Activated CD4-positive, CD25-positive, alpha-beta regulatory T cell treated with anti-CD3 and anti-CD28 coated beads, Interleukin-2, amount 50 U/mL, for 16 hours (primary cell): ENCODE data around the gene TMCC1.
"Not testable (repeated sequence)": the region's sequence is repeated elsewhere in the genome, so short reads cannot be mapped to it uniquely, and the experiment has no call there.

ENCODE experiments used
- DNase-seq: peaks from one replicate; pipeline ENCODE4 v3.0.0-alpha.2; 2020; ENCODE audit warnings: low read depth, low spot score

TMCC1 gene

DNA sequence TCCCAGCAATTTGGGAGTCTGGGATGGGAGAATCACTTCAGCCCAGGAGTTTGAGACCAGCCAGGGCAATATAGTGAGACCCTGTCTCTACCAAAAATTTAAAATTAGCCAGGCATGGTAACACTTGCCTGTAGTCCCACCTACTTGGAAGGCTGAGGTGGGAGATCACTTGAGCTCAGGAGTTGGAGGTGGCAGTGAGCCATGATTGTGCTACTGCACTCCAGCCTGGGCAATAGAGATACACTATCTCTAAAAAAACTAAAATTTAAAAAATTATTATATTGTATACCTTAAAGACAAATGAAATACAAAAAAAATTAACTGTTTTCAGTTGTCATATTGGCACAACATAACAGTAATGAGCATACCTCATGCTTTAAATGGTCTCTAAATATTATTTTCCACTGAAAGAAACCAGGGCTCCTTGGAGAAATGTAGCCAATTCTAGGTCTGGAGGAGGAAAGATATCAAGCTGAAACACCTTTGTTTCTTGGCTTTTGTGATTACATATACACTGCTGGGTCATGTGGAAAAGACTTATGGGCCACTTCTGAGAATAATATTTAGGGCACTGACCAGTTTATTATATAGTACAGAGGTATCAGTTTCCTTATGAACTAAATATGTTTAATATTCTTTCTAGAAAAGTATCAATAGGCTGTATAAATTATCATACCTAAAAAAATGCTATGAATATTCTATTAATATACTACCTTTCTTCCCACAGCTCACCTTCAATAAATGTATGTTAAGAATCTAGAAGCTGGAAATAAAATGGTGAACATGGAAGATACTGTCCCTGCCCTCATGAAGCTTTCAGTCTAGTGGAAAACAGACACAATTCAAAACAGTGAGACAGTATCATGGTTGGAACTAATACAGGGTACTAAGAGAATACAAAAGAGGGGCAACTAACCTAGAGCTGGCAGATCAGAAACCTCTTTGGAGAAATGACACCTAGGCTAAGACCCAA, 119.5 kb downstream of the TMCC1 start:
- no peak for DNase-seq

DNA sequence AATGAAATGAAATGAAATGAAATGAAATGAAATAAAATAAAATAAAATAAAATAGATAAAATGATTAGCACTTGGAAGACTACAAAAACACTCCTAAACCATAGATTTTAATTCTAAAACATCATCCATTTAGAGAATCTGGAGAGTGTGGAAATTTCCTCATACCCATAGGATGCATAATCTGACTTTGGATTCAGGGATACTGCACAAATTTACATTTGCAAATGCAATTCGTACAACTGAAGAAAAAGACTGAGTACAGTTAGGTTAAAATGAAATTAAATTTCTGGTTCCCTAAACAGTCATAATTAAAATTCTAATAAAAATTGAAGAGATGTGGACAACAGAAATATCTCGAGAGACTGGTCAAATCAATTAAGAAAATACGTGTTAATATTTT, 122.9 kb downstream of the TMCC1 start:
- no peak for DNase-seq

DNA sequence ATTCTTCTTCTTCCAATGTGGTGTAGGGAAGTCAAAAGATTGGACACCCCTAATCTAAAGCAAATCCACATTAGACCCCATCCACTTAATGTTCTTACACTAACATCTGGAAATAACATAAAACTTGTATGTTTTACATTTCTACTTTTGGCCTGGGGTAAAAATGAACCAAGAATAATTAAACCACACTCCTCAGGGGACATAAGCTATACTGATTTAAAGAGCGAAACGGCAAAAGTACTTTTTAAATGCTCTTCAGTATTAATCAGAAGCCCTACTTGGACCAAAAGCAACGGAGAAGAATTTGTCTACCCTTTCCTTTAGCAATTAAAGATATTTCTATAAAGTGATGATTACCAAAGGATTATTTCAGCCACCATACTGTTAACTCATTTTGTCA, 123.9 kb downstream of the TMCC1 start:
- DNase-seq, result no peak

DNA sequence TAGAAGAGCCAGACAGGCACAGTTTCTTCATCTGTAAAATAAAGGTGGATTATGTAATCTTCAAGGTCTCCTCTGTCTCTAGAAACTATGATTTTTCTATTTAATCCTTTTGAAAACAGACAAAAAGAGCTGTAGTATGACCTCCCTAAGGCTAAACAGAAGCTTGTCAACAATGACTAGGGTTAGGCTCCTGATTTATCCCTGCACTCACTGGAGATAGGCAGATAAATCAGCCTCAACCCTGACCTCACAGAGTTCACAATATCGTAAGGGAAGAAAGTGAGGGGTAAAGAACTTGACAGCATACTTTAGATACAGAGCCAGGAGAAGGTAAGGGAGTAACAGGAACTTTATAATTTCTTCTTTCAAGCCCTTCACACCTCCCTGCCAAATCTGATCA, 124.8 kb downstream of the TMCC1 start:
- DNase-seq, result no peak

DNA sequence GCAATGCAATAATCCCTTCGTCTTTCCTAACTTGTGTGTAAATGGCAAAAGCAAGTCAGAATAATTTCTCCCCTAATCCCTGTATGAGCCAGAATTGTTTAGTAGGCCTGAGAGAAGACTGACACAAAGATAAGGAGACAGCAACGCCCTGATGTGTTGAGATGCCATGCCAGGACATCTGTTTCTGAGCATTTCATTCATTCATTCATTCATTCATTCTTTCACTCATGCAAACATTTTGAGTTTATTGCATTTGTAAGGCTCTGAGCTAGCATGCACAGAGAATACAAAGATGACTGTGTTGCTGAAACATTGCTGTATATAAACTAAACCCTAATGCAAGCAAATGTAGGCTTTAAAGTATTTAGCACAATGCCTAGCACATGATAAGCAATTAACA, 127.4 kb downstream of the TMCC1 start:
- DNase-seq, result no peak

DNA sequence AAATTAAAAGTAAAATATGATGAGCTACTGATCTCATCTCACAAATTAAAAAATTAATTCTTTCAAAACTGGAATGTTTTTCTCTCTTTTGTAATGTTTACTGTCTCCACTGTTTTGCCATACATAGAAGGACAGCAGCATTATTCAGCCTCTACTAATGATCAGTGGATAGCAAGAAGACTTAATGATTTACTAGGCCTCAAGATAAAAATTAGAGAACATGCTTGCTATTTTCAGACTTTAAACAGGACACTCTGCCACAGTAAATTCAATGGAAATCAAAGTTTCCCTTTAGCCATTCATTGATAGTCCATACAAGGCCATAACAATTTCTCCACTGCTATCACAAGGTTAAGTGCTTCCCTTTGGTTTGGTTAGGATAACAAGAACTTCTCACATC, 129.4 kb downstream of the TMCC1 start:
- no peak for DNase-seq

DNA sequence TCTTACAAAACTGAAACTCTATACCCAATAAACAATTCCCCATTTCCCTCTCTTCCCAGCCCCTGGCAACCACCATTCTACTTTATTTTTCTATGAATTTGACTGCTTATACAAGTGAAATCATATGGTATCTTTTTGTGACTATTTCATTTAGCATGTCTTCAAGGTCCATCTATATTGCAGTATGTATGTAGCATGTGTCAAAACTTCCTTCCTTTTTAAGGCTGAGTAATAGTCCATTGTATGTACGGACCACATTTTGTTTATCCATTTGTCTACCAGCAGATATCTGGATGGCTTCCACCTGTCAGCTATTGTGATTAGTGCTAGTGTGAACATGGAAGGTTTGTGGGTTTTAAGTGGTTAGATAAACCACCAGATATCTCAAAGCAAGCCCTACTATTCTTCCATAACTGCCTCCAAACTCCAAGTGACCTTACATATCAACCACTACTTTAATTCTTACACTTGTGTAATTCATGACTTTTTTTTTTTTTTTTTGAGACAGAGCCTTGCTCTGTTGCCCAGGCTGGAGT, 134.7 kb downstream of the TMCC1 start:
- DNase-seq, result no peak

DNA sequence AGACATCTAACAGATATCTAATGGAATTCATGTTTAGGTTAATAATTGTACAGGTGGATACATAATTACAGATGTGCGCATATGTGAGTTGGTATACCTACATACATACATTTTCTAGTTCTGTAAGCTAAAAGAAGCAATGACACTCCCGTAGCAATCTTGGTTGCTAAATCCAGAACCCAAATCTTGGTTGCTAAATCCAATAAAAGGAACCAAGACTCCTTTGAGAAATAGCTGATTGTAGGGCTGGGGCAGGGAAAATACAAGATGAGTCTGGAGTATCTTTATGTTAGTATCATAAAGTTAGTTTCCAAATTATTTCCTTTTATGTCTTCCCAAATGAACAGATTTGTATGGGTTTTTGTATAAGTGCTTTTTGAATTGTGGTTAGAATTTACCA, 135.2 kb downstream of the TMCC1 start:
- no peak for DNase-seq

DNA sequence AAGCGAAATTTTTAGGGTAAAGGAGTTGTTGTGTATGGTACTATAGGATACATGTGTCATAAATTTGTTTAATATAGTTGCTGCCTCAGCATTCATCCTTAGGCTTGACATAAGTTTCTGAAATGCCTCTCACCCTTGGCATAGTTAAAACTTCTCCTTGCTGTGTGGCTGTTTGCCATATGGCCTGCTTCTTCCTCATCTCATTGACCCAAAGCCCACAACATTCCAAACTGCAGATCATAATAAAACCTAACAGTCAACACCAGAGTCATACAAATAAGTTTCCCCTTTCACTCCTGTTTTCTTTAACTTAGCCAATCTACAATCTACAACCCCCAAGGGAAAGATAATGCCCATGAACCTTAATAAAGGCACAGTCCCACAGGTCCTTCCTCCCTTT, 136.6 kb downstream of the TMCC1 start:
- no peak for DNase-seq

DNA sequence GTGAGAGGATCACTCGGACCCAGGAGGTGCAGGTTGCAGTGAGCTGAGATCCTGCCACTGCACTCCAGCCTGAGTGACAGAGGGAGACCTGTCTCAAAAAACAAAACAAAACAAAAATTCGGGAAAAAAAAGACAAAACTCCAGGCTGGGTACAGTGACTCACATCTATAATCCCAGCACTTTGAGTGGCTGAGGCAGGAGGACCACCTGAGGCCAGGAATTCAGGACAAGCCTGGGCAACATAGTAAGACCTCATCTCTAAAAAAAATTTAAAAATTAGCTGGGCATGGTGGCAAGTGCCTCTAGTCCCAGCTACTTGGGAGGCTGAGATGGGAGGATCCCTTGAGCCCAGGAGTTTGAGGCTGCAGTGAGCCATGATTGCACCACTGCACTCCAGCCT, 142.4 kb downstream of the TMCC1 start:
- not testable (repeated sequence) for DNase-seq

DNA sequence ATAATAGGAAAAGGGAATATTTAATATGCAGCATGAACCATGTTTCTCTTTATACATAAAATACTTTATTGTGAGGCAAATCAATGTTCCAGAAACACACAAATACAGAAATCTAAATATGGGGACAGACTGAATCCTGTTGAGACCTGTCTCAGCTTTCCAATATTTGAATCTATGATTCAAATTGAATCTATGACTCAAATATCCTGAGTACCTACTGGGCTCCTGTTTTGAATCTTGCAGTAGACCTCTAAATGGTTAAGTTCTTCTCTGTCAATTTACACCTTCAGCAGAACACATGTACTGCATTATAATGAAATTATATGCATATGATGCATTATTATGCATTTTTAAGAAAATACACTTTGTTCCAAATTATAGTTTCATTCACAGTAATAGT, 143.8 kb downstream of the TMCC1 start:
- no peak for DNase-seq

DNA sequence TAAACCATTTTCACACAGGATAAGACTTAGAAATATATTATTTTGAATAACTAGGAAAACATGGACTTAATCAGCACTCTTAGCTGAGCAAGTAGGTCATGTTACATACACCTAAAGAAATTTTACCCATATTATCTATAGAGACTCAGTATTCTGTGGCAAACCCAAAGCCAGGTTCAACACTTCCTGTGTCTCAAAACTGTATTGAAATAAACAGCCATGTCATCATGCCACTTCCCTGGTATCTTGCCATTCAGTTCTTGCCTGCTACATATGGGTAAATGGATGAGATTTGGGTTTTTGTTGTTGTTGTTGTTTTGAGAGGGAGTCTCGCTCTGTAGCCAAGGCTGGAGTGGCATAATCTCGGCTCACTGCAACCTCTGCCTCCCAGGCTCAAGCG, 145.5 kb downstream of the TMCC1 start:
- no peak for DNase-seq

DNA sequence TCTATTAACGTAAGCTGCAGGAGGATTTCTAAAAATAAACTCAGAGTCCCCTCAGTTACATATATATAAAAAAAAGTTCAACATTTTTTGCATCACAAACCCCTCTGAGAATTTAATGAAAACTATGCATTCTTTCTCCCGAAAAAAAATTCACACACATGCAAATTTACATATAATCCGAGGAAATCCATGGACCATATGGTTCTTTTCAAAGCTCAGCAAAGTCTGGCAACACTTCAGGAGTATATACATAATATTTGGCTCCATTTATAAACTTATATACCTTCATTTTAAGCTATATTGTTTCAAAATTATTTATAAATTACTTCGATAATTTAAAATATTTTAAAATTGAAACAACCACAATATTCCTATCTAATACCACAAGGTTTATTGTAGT, 146.4 kb downstream of the TMCC1 start:
- DNase-seq, result no peak

DNA sequence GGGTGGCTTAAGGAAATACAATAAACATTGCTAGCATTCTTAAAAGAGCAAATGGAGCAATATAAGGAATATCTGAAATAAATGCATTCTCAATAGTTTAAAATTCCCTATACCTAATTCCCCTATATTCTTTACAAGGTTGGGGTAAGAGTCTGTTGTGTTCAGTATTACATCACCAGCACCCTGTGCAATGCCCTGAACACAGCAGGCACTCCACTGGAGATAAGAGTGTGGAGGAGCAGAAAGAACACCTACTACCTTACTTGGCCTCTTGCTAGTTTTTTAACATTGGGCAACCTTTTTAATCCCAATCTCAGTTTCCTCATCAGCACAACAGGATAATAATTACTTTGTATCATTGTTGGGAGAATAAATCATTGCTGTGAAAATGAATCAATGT, 146.9 kb downstream of the TMCC1 start:
- DNase-seq, result no peak

DNA sequence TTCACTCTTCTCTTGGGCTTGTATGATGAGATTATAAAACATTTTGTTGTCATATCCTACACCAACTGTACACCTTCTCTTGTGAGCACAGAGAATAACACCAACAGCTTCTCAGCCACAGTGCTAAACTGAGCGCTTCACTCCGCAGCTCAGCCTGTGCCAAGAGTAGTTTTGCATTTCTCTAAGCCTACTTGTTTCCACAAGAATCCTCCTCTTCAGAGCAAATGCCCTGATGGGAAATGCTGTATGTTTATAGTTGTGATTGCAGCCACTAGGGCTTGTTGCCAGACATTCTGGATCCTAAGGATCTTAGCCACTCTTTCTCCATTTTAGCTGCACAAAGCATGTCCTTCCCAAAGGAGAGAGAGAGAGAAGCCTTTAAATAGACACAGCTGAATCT, 148.3 kb downstream of the TMCC1 start:
- no peak for DNase-seq

DNA sequence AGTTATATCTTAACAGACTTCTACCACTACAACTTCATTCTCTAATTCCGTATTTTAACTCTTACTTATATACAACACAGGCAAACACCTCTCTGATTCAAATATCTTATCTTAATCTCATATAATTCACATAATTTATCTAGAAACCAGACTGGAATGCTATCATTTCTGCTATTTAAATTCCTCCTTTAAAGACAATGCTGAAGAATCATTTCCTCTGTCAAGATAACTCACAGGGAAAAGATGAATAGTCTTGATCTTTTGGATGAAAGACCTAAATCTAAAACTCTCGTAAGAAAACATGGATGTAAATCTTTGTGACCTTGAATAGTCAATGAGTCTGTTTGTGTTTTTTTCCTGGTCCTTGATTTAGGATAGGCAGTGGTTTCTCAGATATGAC, 151.7 kb downstream of the TMCC1 start:
- DNase-seq, result no peak

DNA sequence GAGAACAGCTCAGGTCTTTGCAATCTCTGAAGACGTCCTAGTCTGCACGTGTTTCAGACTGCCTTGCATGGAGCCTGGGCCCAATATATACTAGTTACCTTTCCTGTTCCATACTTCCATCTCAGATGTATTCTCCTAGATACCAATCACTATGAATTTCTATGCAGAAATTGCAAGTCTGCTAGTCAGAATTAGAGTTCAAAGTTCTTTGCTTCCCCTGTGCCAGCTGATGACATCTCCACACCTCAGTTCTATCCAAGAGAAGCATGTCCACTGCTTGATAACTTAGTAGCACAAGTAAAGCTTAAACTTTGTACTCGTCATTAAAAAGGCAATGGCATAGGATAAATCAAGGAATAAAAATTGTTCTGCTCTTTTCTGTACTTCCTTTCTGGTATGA, 153.4 kb downstream of the TMCC1 start:
- DNase-seq, result no peak

DNA sequence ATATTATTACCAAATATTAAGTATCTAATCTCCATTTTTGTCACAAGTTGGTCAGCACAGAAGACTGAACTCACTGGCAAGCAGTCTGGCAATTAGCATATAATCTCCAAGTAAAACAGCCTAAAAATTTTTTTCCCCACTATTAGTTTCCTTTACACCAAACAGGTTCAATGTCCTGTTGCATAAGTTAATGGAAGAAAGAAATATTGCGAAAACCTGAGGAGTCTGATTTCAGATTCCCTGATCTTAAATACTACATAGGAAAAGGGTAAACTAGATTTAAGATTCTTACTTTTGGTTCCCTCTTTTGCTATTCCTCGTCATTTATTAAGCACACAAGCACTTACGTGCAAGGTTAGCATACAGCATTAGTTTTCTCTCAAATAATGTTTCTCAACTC, 153.9 kb downstream of the TMCC1 start:
- DNase-seq, result no peak

DNA sequence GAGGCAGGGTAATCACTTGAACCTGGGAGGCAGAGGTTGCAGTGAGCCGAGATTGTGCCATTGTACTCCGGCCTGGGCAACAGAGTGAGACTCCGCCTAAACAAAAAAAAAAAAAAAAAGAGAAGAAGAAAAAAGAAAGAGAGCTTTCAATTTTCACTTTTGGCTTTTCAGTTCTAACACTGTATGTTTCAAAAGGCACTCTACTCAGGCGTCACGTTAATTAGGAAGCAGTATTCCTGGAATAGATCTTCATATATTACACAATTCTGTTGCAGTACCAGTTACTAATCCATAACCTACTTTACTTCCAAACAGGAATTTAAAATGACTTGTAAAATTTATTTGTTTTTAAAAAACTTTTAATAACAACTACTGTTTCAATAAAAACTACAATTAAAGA, 155.3 kb downstream of the TMCC1 start:
- DNase-seq, result no peak

DNA sequence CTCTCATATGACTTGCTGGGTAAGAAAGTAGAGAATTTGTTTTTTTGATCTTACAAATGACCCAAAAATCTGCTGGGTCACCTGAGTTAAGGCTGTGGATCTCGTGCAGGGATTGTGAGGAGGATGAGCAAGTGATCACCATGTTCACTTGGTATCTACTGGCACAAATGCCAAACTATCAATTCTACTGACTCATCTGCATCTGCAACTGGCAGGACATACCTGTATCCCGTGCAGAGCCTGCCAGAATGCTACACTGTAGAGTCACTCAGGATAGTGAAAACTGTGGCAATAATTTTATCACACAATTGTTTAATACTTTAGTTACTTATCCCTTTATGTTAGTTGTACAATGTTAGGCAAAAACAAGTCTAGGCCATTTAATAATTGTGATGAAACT, 157.4 kb downstream of the TMCC1 start:
- DNase-seq, result no peak

DNA sequence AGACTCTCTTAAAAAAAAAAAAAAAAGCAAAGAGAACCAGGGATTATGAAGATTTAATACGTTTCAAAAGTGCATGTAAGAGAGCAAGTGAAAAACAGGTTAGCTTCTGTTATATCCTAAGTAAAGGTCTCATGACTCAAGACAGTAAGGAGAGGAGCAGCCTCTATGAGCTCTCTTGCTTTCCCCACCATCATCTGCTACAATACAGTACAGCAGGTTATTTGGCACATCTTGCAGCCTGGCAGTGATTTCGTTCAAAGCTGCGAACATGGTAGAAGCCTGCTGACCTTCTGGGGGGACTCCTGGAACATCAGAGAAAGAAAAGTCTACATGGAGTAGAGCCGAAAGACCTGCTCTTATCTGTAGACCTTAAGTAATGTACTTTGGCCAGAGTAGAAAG, 157.9 kb downstream of the TMCC1 start:
- no peak for DNase-seq

DNA sequence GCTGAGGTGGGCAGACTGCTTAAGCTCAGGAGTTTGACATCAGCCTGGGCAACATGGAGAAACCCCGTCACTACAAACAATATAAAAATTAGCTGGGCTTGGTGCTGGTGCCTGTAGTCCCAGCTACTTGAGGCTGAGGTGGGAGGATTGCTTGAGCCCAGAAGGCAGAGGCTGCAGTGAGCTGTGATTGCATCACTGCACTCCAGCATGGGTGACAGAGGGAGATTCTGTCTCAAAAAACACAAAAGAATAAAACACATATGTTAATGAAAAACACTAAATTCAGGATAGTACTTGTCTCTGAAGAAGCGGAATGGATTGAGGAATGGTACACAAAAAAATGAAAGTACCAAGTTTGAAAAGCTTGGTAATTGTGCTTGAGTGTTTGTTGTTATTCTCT, 159.1 kb downstream of the TMCC1 start:
- DNase-seq, result no peak

DNA sequence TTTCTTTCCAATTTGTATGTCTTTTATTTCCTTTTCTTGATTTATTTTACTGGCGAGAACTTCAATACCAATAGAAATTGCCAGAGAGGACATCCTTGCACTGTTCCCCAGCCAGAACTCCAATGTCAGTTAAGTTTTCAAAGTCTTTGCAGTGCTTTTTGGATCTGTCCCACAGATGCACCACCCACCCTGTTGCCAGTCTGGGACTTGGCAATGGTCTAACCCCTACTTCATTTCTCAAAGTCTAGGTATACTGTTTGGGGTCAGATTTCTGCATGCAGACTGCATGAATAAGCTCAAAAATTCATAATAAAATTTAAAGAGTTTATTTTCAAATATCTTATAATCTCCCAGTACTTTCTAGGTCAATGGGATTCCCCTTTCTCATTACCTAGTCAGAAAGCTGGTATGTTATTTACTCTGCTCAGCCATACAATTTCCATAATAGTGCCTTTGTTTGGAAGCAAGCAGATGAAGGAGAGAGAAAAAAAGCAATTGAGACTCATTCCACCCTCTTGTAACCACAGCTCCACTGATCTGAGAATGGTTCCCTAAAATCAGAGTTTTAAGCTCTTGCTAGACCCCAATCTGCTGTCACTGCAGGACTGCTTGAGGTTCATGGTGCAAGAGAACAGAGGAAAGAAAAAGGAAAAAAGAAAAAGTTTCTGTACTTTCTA, 161.2 kb downstream of the TMCC1 start:
- no peak for DNase-seq
